Measurements from ENCODE around the gene FAM83B. TPM values are rescaled to one million over a fixed set of nuclear protein-coding genes. Genes with fewer than 3 reads are reported as not detected.
"Not testable (repeated sequence)": the region's sequence is repeated elsewhere in the genome, so short reads cannot be mapped to it uniquely, and the experiment has no call there.

The FAM83B gene
- total RNA-seq, 4 donors from 2014 or later: 15.7 to 40.2 (median 33.7) TPM

GRCh38 chr6:54805077-54805476 lies 41.5 kb upstream of the FAM83B start:
- Histone ChIP-seq H3K4me3 (no peak overlapping the region), H3K27me3 (no peaks in the 10 kb centered on the region), H3K36me3 (no peaks in the 10 kb centered on the region), H3K9me3 (no peaks in the 10 kb centered on the region), H3K4me1 (no peaks in the 10 kb centered on the region), H3K27ac (no peak overlapping the region)
- TF ChIP-seq CTCF (IDR thresholded peaks at IDR 0.05): no peak
- TF ChIP-seq POLR2A (IDR thresholded peaks at IDR 0.05): no peak
- no peak for DNase-seq

- Histone ChIP-seq H3K4me3 (no peak overlapping the region), H3K27me3 (no peaks in the 10 kb centered on the region), H3K9me3 (no peaks in the 10 kb centered on the region), H3K4me1 (no peaks in the 10 kb centered on the region), H3K27ac (no peak overlapping the region), H3K36me3 (no peaks in the 10 kb centered on the region)
- TF ChIP-seq CTCF (IDR thresholded peaks at IDR 0.05) (no peak), POLR2A (IDR thresholded peaks at IDR 0.05) (no peak)
- DNase-seq: no peak
Measured at GRCh38 chr6:54810147-54810546, 36.4 kb upstream of the FAM83B start.

- no peaks in the 10 kb centered on the region for H3K9me3 ChIP-seq
- H3K4me3 ChIP-seq: no peak overlapping the region
- no peak for DNase-seq
- TF ChIP-seq CTCF (IDR thresholded peaks at IDR 0.05) (no peak), POLR2A (IDR thresholded peaks at IDR 0.05) (no peak)
- H3K27me3 ChIP-seq: no peaks in the 10 kb centered on the region
- no peaks in the 10 kb centered on the region for H3K36me3 ChIP-seq
- H3K27ac ChIP-seq: no peak overlapping the region
- no peaks in the 10 kb centered on the region for H3K4me1 ChIP-seq
Measured at GRCh38 chr6:54813892-54814291, 32.7 kb upstream of the FAM83B start.

- Histone ChIP-seq H3K27ac (no peak overlapping the region), H3K4me3 (no peak overlapping the region), H3K36me3 (no peaks in the 10 kb centered on the region), H3K4me1 (no peaks in the 10 kb centered on the region), H3K27me3 (no peaks in the 10 kb centered on the region), H3K9me3 (no peaks in the 10 kb centered on the region)
- no peak for DNase-seq
- TF ChIP-seq CTCF (IDR thresholded peaks at IDR 0.05) (no peak), POLR2A (IDR thresholded peaks at IDR 0.05) (no peak)
Measured at GRCh38 chr6:54817236-54817635, 29.3 kb upstream of the FAM83B start.

GRCh38 chr6:54817834-54818233 lies 28.7 kb upstream of the FAM83B start:
- Histone ChIP-seq H3K4me3 (no peak overlapping the region), H3K9me3 (no peaks in the 10 kb centered on the region), H3K36me3 (no peaks in the 10 kb centered on the region), H3K4me1 (no peaks in the 10 kb centered on the region), H3K27ac (no peak overlapping the region), H3K27me3 (no peaks in the 10 kb centered on the region)
- DNase-seq: no peak
- no peak for TF ChIP-seq POLR2A (IDR thresholded peaks at IDR 0.05)
- TF ChIP-seq CTCF (IDR thresholded peaks at IDR 0.05): no peak

GRCh38 chr6:54824225-54824624 lies 22.3 kb upstream of the FAM83B start:
- DNase-seq, H3K36me3 ChIP-seq, H3K4me3 ChIP-seq, H3K27me3 ChIP-seq, H3K4me1 ChIP-seq, H3K27ac ChIP-seq, H3K9me3 ChIP-seq: not testable (repeated sequence)
